WTC11 (cell line): Measurements from ENCODE around the gene CERS4. TPM values are rescaled to one million over a fixed set of nuclear protein-coding genes. Genes with fewer than 3 reads are reported as not detected.
A peak's percentile ranks its signal among the peaks of the same experiment; 100 is the strongest.

Experiments
- ATAC-seq: fragments of 200-7000 bp; cut with Tn5 transposase; 2 replicates; pipeline ENCODE4 v1.10.0; 2021; ENCODE audit warnings: mild to moderate bottlenecking, moderate library complexity
- CTCF ChIA-PET: fragments of 300-600 bp; sonication (Branson Sonifier 250); formaldehyde crosslinking; loops from one replicate; lab custom pipeline; 2021; ENCODE audit warnings: antibody characterized with exemption; lab: Charles Lee
- POLR2A ChIA-PET: fragments of 350-600 bp; sonication (Branson Sonifier 250); formaldehyde crosslinking; loops from one replicate; lab custom pipeline; 2021; ENCODE audit warnings: antibody characterized with exemption; lab: Charles Lee
- DNase-seq: peaks from one replicate; pipeline ENCODE4 v3.0.0; 2021; ENCODE audit warnings: low spot score
- H3K27ac Mint-ChIP-seq: 2 replicates; pipeline ENCODE4 v1.8.0; 2021; ENCODE audit warnings: mixed read lengths
- H3K27me3 Mint-ChIP-seq: 2 replicates; pipeline ENCODE4 v1.8.0; 2021; ENCODE audit warnings: low read depth, mild to moderate bottlenecking, moderate library complexity, mixed read lengths
- H3K36me3 Mint-ChIP-seq: 2 replicates; pipeline ENCODE4 v1.8.0; 2021; ENCODE audit warnings: mixed read lengths
- H3K4me1 Mint-ChIP-seq: 2 replicates; pipeline ENCODE4 v1.8.0; 2022; ENCODE audit warnings: mixed read lengths
- H3K4me3 Mint-ChIP-seq: 2 replicates; pipeline ENCODE4 v1.8.0; 2021; ENCODE audit warnings: mild to moderate bottlenecking, moderate library complexity, mixed read lengths
- H3K9me3 Mint-ChIP-seq: 2 replicates; pipeline ENCODE4 v1.8.0; 2021; ENCODE audit warnings: mixed read lengths
- ETV6 ChIP-seq: sonication (generic); formaldehyde crosslinking; IDR thresholded peaks from 2 replicates; pipeline ENCODE4 v1.8.1; 2022; ENCODE audit warnings: mild to moderate bottlenecking, missing genetic modification reagents
- FOXK1 ChIP-seq: sonication (generic); formaldehyde crosslinking; IDR thresholded peaks from 2 replicates; pipeline ENCODE4 v1.8.0; 2022; ENCODE audit warnings: mild to moderate bottlenecking, moderate library complexity, missing genetic modification reagents
- FOXP1 ChIP-seq: sonication (generic); formaldehyde crosslinking; IDR thresholded peaks from 2 replicates; pipeline ENCODE4 v1.8.0; 2022; ENCODE audit warnings: missing genetic modification reagents, mild to moderate bottlenecking, moderate library complexity, borderline replicate concordance
- IRF2 ChIP-seq: sonication (generic); formaldehyde crosslinking; IDR thresholded peaks from 2 replicates; pipeline ENCODE4 v1.8.0; 2022; ENCODE audit warnings: low read depth, missing genetic modification reagents, borderline replicate concordance
- JAZF1 ChIP-seq: fragments of 250-450 bp; sonication (Bioruptor Pico); IDR thresholded peaks from 2 replicates; pipeline ENCODE4 v1.9.0; 2021; ENCODE audit warnings: moderate library complexity, mild to moderate bottlenecking, inconsistent platforms
- JUN ChIP-seq: sonication (generic); formaldehyde crosslinking; IDR thresholded peaks from 2 replicates; pipeline ENCODE4 v1.8.0; 2023; ENCODE audit warnings: mild to moderate bottlenecking, missing genetic modification reagents
- MXD4 ChIP-seq: fragments of 250-450 bp; sonication (Bioruptor Pico); IDR thresholded peaks from 2 replicates; pipeline ENCODE4 v1.8.0; 2021; ENCODE audit warnings: mild to moderate bottlenecking, moderate library complexity, borderline replicate concordance
- NR1H2 ChIP-seq: sonication (generic); formaldehyde crosslinking; IDR thresholded peaks from 2 replicates; pipeline ENCODE4 v1.9.0; 2021; ENCODE audit warnings: mild to moderate bottlenecking, moderate library complexity, missing genetic modification reagents
- NR3C1 ChIP-seq: sonication (generic); formaldehyde crosslinking; conservative IDR thresholded peaks from 2 replicates; pipeline ENCODE4 v1.8.1; 2023; ENCODE audit warnings: low read depth, mild to moderate bottlenecking, missing genetic modification reagents
- OVOL2 ChIP-seq: fragments of 250-450 bp; sonication (Bioruptor Pico); IDR thresholded peaks from 2 replicates; pipeline ENCODE4 v1.9.0; 2021; ENCODE audit warnings: mild to moderate bottlenecking, borderline replicate concordance
- RORB ChIP-seq: fragments of 250-450 bp; sonication (Bioruptor Pico); IDR thresholded peaks from 2 replicates; pipeline ENCODE4 v1.9.0; 2021; ENCODE audit warnings: mild to moderate bottlenecking
- SMAD3 ChIP-seq: sonication (generic); formaldehyde crosslinking; IDR thresholded peaks from 2 replicates; pipeline ENCODE4 v1.8.0; 2022; ENCODE audit warnings: missing genetic modification reagents, mild to moderate bottlenecking, borderline replicate concordance
- TEAD1 ChIP-seq: sonication (generic); formaldehyde crosslinking; IDR thresholded peaks from 2 replicates; pipeline ENCODE4 v1.8.0; 2022; ENCODE audit warnings: mild to moderate bottlenecking, missing genetic modification reagents
- ZBTB21 ChIP-seq: sonication (generic); formaldehyde crosslinking; IDR thresholded peaks from 2 replicates; pipeline ENCODE4 v1.8.1; 2023; ENCODE audit warnings: mild to moderate bottlenecking, missing genetic modification reagents, borderline replicate concordance
- ZNF138 ChIP-seq: sonication (generic); formaldehyde crosslinking; conservative IDR thresholded peaks from 2 replicates; pipeline ENCODE4 v1.8.1; 2022; ENCODE audit warnings: mild to moderate bottlenecking, moderate library complexity, missing genetic modification reagents
- ZNF416 ChIP-seq: fragments of 250-450 bp; sonication (Bioruptor Pico); IDR thresholded peaks from 2 replicates; pipeline ENCODE4 v1.9.0; 2021; ENCODE audit warnings: mild to moderate bottlenecking, inconsistent platforms
- total RNA-seq: library from RNA; stranded (reverse); gene quantifications from 3 replicates; pipeline ENCODE4 v1.2.3, GENCODE V29; 2021
- TF ChIP-seq, protein P1 (sequence below): sonication (generic); formaldehyde crosslinking; IDR thresholded peaks from 2 replicates; pipeline ENCODE4 v1.8.0; 2022; ENCODE audit warnings: missing genetic modification reagents
- TF ChIP-seq, protein P2 (sequence below): sonication (generic); formaldehyde crosslinking; IDR thresholded peaks from 2 replicates; pipeline ENCODE4 v1.8.0; 2023; ENCODE audit warnings: missing genetic modification reagents
- TF ChIP-seq, protein P3 (sequence below): sonication (generic); formaldehyde crosslinking; IDR thresholded peaks from 2 replicates; pipeline ENCODE4 v1.8.1; 2022; ENCODE audit warnings: mild to moderate bottlenecking, missing genetic modification reagents, moderate library complexity, borderline replicate concordance
- TF ChIP-seq, protein P4 (sequence below): sonication (generic); formaldehyde crosslinking; conservative IDR thresholded peaks from 2 replicates; pipeline ENCODE4 v1.8.1; 2022; ENCODE audit warnings: mild to moderate bottlenecking, missing genetic modification reagents
- TF ChIP-seq, protein P5 (sequence below): sonication (generic); formaldehyde crosslinking; IDR thresholded peaks from 2 replicates; pipeline ENCODE4 v1.8.1; 2023; ENCODE audit warnings: mild to moderate bottlenecking, moderate library complexity, missing genetic modification reagents
- TF ChIP-seq, protein P6 (sequence below): sonication (generic); formaldehyde crosslinking; IDR thresholded peaks from 2 replicates; pipeline ENCODE4 v1.8.1; 2023; ENCODE audit warnings: mild to moderate bottlenecking, missing genetic modification reagents, borderline replicate concordance
- TF ChIP-seq, protein P7 (sequence below): sonication (generic); formaldehyde crosslinking; IDR thresholded peaks from 2 replicates; pipeline ENCODE4 v1.8.0; 2023; ENCODE audit warnings: mild to moderate bottlenecking, missing genetic modification reagents
- TF ChIP-seq, protein P8 (sequence below): fragments of 250-450 bp; sonication (Bioruptor Pico); IDR thresholded peaks from 2 replicates; pipeline ENCODE4 v1.9.0; 2021; ENCODE audit warnings: mild to moderate bottlenecking

The CERS4 gene
- total RNA-seq, 1 experiment from 2014 or later = 116 TPM

DNA sequence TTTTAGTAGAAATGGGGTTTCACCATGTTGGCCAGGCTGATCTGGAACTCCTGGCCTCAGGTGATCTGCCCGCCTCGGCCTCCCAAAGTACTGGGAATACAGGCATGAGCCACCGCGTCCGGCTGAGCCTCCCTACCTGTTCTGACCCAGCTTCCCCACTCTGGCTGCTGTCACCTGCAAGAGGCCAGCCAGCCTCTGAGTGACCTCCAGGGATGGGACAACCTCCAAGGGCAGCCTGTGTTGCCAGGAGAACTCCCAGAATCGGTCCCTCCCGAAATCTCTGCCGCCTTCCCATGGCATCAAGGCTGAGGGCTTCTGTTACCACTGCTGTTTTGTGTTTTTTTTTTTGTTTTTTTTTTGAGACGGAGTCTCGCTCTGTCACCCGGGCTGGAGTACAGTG lies 11.3 kb downstream of the CERS4 start (continued):
- TF ChIP-seq, protein P1, sequence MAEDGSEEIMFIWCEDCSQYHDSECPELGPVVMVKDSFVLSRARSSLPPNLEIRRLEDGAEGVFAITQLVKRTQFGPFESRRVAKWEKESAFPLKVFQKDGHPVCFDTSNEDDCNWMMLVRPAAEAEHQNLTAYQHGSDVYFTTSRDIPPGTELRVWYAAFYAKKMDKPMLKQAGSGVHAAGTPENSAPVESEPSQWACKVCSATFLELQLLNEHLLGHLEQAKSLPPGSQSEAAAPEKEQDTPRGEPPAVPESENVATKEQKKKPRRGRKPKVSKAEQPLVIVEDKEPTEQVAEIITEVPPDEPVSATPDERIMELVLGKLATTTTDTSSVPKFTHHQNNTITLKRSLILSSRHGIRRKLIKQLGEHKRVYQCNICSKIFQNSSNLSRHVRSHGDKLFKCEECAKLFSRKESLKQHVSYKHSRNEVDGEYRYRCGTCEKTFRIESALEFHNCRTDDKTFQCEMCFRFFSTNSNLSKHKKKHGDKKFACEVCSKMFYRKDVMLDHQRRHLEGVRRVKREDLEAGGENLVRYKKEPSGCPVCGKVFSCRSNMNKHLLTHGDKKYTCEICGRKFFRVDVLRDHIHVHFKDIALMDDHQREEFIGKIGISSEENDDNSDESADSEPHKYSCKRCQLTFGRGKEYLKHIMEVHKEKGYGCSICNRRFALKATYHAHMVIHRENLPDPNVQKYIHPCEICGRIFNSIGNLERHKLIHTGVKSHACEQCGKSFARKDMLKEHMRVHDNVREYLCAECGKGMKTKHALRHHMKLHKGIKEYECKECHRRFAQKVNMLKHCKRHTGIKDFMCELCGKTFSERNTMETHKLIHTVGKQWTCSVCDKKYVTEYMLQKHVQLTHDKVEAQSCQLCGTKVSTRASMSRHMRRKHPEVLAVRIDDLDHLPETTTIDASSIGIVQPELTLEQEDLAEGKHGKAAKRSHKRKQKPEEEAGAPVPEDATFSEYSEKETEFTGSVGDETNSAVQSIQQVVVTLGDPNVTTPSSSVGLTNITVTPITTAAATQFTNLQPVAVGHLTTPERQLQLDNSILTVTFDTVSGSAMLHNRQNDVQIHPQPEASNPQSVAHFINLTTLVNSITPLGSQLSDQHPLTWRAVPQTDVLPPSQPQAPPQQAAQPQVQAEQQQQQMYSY (CRISPR knock-in tag) = no peak
- no peak for TF ChIP-seq FOXP1 (CRISPR knock-in tag)
- TF ChIP-seq, protein P2, sequence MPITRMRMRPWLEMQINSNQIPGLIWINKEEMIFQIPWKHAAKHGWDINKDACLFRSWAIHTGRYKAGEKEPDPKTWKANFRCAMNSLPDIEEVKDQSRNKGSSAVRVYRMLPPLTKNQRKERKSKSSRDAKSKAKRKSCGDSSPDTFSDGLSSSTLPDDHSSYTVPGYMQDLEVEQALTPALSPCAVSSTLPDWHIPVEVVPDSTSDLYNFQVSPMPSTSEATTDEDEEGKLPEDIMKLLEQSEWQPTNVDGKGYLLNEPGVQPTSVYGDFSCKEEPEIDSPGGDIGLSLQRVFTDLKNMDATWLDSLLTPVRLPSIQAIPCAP = no peak
- TF ChIP-seq, protein P3, sequence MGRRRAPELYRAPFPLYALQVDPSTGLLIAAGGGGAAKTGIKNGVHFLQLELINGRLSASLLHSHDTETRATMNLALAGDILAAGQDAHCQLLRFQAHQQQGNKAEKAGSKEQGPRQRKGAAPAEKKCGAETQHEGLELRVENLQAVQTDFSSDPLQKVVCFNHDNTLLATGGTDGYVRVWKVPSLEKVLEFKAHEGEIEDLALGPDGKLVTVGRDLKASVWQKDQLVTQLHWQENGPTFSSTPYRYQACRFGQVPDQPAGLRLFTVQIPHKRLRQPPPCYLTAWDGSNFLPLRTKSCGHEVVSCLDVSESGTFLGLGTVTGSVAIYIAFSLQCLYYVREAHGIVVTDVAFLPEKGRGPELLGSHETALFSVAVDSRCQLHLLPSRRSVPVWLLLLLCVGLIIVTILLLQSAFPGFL (CRISPR knock-in tag) = no peak
- no peak for TF ChIP-seq RORB (CRISPR knock-in tag)
- TF ChIP-seq JUN = no peak
- no peak for TF ChIP-seq MXD4 (CRISPR knock-in tag)
- TF ChIP-seq, protein P4, sequence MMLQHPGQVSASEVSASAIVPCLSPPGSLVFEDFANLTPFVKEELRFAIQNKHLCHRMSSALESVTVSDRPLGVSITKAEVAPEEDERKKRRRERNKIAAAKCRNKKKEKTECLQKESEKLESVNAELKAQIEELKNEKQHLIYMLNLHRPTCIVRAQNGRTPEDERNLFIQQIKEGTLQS = no peak
- TF ChIP-seq ZNF416 = no peak
- no peak for TF ChIP-seq ZBTB21
- no peak for TF ChIP-seq SMAD3 (CRISPR knock-in tag)
- TF ChIP-seq OVOL2 = no peak

DNA sequence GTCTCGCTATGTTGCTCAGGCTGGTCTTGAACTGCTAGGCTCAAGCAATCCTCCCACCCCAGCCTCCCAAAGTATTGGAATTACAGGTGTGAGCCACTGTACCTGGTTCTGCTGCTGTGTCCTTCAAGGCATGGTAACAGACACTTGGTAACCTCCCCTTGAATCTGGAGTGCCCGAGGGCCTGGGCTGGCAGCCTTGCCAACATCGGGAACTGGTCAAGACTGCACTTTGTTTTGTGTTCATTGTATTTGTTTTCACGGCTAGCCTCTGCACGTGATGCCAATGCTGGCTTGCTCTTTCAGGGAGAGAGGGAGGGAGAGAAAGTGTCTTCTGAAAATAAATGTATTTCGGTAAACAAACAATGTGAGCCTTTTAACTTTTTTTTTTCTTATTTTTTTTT lies 12.0 kb downstream of the CERS4 start:
- DNase-seq (no peak), ATAC-seq (no peak)
- Mint-ChIP-seq H3K4me1 (peaks cover 13% of the 10 kb centered on the region), H3K27ac (peak overlapping the region; percentile 78), H3K36me3 (peaks cover 20% of the 10 kb centered on the region), H3K9me3 (no peaks in the 10 kb centered on the region), H3K4me3 (no peak overlapping the region), H3K27me3 (no peaks in the 10 kb centered on the region)
- ChIA-PET CTCF (interaction anchor here (0.7 kb wide), 1 partner anchor 8 kb away, joined by 3 read pairs; no protein-coding TSS in a partner anchor), POLR2A (no interaction called here)
- TF ChIP-seq, protein P5, sequence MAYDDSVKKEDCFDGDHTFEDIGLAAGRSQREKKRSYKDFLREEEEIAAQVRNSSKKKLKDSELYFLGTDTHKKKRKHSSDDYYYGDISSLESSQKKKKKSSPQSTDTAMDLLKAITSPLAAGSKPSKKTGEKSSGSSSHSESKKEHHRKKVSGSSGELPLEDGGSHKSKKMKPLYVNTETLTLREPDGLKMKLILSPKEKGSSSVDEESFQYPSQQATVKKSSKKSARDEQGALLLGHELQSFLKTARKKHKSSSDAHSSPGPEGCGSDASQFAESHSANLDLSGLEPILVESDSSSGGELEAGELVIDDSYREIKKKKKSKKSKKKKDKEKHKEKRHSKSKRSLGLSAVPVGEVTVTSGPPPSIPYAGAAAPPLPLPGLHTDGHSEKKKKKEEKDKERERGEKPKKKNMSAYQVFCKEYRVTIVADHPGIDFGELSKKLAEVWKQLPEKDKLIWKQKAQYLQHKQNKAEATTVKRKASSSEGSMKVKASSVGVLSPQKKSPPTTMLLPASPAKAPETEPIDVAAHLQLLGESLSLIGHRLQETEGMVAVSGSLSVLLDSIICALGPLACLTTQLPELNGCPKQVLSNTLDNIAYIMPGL (CRISPR knock-in tag) = no peak
- TF ChIP-seq NR1H2 (CRISPR knock-in tag) (no peak), ZNF138 (CRISPR knock-in tag) (no peak), ETV6 (no peak), FOXK1 (CRISPR knock-in tag) (no peak), RORB (CRISPR knock-in tag) (no peak), TEAD1 (CRISPR knock-in tag) (no peak), IRF2 (CRISPR knock-in tag) (no peak), JAZF1 (CRISPR knock-in tag) (no peak), NR3C1 (CRISPR knock-in tag) (no peak)
- TF ChIP-seq, protein P6, sequence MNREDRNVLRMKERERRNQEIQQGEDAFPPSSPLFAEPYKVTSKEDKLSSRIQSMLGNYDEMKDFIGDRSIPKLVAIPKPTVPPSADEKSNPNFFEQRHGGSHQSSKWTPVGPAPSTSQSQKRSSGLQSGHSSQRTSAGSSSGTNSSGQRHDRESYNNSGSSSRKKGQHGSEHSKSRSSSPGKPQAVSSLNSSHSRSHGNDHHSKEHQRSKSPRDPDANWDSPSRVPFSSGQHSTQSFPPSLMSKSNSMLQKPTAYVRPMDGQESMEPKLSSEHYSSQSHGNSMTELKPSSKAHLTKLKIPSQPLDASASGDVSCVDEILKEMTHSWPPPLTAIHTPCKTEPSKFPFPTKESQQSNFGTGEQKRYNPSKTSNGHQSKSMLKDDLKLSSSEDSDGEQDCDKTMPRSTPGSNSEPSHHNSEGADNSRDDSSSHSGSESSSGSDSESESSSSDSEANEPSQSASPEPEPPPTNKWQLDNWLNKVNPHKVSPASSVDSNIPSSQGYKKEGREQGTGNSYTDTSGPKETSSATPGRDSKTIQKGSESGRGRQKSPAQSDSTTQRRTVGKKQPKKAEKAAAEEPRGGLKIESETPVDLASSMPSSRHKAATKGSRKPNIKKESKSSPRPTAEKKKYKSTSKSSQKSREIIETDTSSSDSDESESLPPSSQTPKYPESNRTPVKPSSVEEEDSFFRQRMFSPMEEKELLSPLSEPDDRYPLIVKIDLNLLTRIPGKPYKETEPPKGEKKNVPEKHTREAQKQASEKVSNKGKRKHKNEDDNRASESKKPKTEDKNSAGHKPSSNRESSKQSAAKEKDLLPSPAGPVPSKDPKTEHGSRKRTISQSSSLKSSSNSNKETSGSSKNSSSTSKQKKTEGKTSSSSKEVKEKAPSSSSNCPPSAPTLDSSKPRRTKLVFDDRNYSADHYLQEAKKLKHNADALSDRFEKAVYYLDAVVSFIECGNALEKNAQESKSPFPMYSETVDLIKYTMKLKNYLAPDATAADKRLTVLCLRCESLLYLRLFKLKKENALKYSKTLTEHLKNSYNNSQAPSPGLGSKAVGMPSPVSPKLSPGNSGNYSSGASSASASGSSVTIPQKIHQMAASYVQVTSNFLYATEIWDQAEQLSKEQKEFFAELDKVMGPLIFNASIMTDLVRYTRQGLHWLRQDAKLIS (CRISPR knock-in tag) = no peak
- TF ChIP-seq, protein P7, sequence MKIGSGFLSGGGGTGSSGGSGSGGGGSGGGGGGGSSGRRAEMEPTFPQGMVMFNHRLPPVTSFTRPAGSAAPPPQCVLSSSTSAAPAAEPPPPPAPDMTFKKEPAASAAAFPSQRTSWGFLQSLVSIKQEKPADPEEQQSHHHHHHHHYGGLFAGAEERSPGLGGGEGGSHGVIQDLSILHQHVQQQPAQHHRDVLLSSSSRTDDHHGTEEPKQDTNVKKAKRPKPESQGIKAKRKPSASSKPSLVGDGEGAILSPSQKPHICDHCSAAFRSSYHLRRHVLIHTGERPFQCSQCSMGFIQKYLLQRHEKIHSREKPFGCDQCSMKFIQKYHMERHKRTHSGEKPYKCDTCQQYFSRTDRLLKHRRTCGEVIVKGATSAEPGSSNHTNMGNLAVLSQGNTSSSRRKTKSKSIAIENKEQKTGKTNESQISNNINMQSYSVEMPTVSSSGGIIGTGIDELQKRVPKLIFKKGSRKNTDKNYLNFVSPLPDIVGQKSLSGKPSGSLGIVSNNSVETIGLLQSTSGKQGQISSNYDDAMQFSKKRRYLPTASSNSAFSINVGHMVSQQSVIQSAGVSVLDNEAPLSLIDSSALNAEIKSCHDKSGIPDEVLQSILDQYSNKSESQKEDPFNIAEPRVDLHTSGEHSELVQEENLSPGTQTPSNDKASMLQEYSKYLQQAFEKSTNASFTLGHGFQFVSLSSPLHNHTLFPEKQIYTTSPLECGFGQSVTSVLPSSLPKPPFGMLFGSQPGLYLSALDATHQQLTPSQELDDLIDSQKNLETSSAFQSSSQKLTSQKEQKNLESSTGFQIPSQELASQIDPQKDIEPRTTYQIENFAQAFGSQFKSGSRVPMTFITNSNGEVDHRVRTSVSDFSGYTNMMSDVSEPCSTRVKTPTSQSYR (CRISPR knock-in tag) = no peak
- TF ChIP-seq, protein P8, sequence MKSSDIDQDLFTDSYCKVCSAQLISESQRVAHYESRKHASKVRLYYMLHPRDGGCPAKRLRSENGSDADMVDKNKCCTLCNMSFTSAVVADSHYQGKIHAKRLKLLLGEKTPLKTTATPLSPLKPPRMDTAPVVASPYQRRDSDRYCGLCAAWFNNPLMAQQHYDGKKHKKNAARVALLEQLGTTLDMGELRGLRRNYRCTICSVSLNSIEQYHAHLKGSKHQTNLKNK (CRISPR knock-in tag) = no peak
